HG03558 (cell line): Measurements from ENCODE around the gene COIL.

Experiments
- ATAC-seq: cut with Tn5 transposase; IDR thresholded peaks from one replicate; pipeline ENCODE4 v1.9.1; 2021; ENCODE audit warnings: moderate number of reproducible peaks; ENCODE audit not compliant: unreplicated experiment; ENCODE audit errors: extremely low read depth

The COIL gene

GRCh38 chr17:56936697-56937322, 24.0 kb downstream of the COIL start:
- ATAC-seq: no peak

GRCh38 chr17:56935461-56935860, 25.4 kb downstream of the COIL start:
- no peak for ATAC-seq

DNA sequence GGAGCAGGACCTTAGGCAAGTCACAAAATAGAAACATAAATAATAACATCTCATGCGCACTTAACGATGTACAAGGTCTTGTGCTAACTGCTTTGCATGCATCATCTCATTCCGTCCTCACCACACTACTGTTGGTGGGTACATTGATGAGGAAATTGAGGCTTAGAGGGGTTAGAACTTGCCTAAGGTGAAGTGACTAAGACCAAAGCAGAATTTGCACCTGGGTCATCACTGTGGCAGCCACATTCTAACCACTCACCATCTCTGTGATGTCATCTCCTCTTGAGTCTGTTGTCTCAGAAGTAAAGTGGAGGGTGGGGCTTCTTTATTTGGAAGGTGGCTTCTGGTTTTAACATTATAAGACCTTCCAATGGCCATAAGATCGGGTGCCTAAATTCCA, 26.6 kb downstream of the COIL start:
- no peak for ATAC-seq

DNA sequence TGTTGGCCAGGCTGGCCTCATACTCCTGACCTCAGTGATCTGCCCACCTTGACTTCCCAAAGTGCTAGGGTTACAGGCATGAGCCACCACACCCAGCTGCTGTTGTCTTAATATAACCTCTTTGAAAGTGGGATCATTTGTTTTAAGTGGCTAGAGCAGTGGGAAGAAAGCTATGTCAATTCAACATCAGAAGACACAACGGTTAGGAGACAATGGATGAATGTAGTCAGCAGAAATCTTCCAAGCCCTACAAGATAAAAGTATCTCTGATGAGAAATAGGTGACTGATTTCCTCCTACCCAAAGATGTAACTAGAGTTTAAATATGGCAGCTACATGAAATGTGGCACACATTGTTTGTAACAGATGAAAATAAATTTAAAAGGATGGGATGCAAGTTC, 27.0 kb downstream of the COIL start:
- no peak for ATAC-seq

GRCh38 chr17:56933151-56933745, 27.6 kb downstream of the COIL start:
- ATAC-seq: no peak

DNA sequence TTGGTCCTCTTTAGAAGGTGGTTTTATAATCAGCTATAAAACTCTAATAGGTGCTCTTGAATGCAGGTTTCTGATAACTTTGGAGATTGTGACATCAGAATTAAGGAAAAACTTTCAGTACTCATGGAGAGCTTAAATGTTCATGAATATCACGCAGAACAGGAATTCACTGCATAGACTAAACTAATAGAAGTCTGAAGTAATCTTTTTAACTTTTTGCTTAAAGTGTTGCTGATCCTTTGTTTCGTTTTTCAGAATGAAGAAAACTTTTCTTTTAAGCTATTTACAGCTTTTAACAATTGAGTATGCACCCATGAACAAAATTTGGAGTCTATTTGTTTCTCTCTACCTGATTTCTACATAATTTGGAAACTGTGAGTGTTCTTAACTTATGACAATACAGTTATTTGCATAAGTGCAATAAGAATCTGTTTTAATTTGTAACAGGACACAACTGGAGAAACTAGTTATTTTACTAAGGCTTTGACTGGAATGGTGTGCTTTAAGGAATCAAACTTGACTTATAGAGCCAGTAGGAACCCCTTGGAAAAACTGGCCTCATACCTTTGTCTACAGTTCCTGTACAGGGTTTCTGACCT, 30.0 kb downstream of the COIL start:
- no peak for ATAC-seq

- no peak for ATAC-seq
These were observed 31.4 kb downstream of the COIL start for GRCh38 chr17:56929362-56929969.

GRCh38 chr17:56928586-56928985, 32.3 kb downstream of the COIL start:
- no peak for ATAC-seq

GRCh38 chr17:56926704-56927103, 34.1 kb downstream of the COIL start:
- no peak for ATAC-seq

- ATAC-seq: no peak
These were observed 34.6 kb downstream of the COIL start for GRCh38 chr17:56926270-56926669.

GRCh38 chr17:56925088-56925487, 35.8 kb downstream of the COIL start:
- no peak for ATAC-seq

GRCh38 chr17:56919717-56920116, 41.1 kb downstream of the COIL start:
- ATAC-seq: no peak

DNA sequence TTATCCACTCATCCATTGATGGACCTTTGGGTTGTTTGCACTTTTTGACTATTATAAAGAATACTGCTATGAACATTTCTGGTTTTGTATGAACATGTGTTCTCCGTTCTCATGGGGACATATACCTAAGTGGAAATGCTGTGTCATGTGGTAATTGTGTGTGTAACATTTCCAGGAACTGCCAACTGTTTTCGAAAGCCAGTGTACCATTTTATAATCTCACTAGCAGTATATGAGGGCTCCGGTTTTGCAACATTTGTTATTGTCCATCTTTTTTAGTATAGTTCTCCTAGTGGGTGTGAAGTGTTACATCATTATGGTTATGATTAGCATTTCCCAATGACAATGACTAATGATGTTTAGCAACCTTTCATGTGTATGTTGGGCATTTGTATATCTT, 41.9 kb downstream of the COIL start:
- no peak for ATAC-seq

- no peak for ATAC-seq
These were observed 43.1 kb downstream of the COIL start for GRCh38 chr17:56917559-56918296.

GRCh38 chr17:56914581-56915273, 46.1 kb downstream of the COIL start:
- ATAC-seq: no peak

GRCh38 chr17:56913867-56914580, 46.8 kb downstream of the COIL start, which contains the start of gene TRIM25:
Gene TRIM25 (minus strand): TSS chr17:56914049. CDS start chr17:56913988, 61 bp downstream.
- no peak for ATAC-seq

- no peak for ATAC-seq
These were observed 47.4 kb downstream of the COIL start for GRCh38 chr17:56913353-56913866.

- ATAC-seq: no peak
These were observed 47.9 kb downstream of the COIL start for GRCh38 chr17:56913000-56913311.
